ENCODE data around the gene KIF5A.
A peak's percentile ranks its signal among the peaks of the same experiment; 100 is the strongest.
"Not testable (repeated sequence)": the region's sequence is repeated elsewhere in the genome, so short reads cannot be mapped to it uniquely, and the experiment has no call there.

KIF5A gene

GRCh38 chr12:57609781-57610553 is 60.1 kb downstream of the KIF5A start:
- no peak for DNase-seq

DNA sequence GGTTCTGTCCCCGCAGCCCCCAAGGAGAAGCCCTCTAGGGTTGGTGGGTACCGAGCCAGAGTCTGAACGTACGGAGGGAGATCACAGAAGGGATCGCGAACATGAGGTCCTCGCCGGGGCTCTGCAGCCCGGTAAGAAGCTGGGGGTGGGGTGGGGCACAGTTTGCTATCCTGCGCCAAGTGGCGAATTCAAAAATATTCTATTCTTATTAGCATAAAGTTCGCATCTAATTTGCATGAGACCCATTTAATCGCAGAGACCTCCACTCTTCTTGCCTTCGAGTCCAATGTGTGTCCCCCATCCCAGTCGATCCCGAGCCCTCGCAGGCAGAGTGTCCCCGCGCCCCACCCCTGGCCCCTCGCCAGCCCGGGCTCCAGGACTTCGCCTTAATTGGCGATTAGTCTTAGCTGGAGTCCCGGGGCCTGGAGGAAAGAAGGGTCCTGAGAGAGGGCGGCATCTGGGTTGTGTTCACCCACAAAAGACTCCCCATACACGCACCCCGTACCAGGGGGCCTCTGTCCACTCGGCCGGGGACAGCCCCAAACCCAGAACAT is 60.8 kb downstream of the KIF5A start:
- no peak for DNase-seq

DNA sequence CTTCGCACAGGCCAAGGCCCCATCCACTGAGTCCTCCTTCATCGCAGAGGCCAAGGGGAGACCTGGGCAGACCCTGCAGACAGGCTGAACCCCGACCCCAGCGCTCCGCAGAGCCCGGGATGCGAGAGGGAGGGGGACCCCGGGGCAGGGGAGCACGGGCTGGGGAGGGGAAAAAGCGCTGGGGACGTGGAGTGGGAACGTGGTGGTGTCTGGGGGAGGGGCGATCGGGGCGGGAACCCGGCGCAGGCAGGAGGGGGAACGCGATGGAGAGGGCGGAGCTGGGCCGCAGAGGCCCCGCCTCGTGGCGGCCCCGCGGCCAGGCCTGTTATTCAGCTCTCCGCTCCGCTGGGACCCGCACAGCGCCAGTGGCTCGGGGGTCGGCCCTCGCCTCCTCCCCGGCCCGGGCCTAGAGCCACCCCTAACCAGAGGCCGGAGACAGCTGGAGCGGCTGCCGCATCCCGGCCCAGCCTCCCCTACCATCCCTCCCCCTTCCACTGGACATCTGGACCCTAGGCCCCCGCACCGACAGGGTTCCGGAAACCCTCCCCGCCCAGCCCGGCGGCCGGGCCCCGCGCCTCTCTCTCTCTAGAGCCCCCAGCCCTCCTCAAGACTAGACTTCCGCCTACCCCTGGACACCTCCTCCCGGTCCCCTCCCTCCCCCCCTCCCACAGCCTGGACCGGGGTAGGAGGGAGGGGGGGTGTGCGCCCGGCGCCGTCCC is 61.4 kb downstream of the KIF5A start, which contains the start of gene ARHGEF25:
Gene ARHGEF25, plus strand, starts transcription at position 328 of the 719 bp plus-strand sequence. CDS start 460 bp downstream, outside the sequence.
- peak; percentile 50 for DNase-seq

DNA sequence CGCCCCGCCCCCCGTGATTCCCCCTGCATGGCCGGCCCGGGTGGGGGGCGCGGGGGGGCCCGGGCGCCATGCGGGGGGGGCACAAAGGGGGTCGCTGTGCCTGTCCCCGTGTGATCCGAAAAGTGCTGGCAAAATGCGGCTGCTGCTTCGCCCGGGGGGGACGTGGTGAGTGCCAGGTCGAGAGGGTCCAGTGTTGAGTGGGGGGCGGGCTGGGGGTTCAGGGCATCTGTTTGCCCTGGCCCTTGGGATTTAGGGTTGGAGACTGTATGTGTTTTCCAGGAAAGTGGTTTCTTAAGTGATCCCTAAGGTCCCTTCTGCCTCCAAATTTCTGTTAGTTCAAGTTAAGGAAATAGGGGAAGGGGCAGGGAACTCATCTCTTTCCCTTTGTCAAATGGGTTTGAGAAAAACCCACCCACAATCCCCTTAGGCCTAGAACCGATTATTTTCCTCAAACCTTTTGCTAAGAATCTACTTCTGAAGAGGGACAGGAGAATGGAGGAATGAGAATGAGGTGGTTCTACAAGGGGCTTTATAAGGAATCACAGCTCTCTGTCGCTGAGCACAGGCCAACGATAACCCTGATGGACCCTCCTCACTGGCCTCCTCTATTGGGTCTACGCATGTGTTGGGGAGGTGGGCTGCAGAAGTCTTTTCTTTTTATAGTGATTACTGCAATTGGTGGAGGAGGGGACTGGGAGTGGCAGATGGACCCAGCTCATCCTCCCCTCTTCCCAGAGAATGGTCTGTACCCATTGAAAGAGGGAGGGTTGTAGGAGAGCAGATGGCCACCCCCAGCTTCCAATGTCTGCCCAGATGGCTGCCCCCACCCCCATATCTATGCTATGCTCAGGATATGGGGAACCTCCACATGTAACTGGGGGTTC is 62.2 kb downstream of the KIF5A start:
- DNase-seq: no peak

- no peak for DNase-seq
These were observed 63.0 kb downstream of the KIF5A start for GRCh38 chr12:57612711-57613426.

DNA sequence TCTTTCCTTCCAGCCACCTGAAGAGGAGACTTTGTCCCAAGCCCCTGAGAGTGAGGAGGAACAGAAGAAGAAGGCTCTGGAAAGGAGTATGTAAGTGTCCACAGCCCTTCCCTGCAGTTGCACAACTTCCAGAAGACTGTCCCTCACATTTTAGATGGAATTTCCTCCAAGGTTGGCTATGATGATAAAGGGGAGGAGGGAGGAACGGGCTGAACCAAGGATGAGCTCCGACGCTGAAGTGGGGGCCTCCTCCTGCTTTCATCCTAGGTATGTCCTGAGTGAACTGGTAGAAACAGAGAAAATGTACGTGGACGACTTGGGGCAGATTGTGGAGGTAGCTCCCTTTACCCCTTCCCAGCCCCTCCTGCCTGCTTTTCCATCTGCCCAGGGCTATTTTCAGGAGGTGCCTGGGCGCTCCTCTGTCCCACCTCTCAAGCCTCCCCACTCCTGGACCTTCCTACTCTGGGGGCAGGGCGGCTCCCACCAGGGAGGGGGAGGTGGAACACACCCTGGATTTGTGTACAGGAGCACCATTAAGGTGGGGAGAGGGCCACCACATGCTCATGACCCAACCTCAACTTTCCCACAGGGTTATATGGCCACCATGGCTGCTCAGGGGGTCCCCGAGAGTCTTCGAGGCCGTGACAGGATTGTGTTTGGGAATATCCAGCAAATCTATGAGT is 63.7 kb downstream of the KIF5A start:
- no peak for DNase-seq

GRCh38 chr12:57614178-57614947 is 64.5 kb downstream of the KIF5A start:
- no peak for DNase-seq

DNA sequence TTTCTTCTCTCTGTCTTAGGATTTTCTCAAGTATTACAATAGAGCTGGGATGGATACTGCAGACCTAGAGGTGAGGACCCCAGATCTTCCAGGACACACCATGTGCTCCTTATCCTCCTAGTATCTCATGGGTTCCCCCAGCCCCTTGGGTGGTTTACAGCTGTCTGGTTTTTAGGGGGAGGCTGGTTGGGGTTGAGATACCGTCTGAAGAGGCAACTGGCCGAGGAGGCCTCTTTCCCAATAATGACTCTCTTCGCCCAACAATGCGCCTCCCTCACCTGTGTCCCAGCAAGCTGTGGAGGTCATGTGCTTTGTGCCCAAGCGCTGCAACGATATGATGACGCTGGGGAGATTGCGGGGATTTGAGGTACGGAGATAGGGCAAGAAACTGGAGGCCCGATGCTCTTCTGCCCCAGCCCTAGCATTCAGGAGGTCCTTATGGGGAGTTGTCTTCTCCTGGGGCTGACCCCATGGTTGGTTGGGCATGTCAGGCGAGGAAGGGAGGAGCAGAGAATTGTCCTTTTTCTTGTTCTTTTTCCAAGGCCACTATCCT is 65.2 kb downstream of the KIF5A start:
- no peak for DNase-seq

DNA sequence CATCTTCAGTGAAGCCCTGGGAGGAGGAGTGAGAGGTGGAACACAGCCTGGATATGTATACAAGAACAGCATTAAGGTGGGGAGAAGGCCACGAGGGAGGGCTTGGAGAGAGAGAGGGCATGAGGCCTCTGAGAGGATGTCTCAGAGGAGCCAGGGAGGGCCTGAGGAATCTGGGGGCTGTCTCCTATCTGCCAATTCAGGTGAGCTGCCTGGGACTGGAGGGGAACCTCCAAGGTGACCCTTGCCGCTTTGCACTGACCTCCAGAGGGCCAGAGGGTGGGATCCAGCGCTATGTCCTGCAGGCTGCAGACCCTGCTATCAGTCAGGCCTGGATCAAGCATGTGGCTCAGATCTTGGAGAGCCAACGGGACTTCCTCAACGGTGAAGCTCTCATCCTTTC is 65.8 kb downstream of the KIF5A start:
- no peak for DNase-seq

DNA sequence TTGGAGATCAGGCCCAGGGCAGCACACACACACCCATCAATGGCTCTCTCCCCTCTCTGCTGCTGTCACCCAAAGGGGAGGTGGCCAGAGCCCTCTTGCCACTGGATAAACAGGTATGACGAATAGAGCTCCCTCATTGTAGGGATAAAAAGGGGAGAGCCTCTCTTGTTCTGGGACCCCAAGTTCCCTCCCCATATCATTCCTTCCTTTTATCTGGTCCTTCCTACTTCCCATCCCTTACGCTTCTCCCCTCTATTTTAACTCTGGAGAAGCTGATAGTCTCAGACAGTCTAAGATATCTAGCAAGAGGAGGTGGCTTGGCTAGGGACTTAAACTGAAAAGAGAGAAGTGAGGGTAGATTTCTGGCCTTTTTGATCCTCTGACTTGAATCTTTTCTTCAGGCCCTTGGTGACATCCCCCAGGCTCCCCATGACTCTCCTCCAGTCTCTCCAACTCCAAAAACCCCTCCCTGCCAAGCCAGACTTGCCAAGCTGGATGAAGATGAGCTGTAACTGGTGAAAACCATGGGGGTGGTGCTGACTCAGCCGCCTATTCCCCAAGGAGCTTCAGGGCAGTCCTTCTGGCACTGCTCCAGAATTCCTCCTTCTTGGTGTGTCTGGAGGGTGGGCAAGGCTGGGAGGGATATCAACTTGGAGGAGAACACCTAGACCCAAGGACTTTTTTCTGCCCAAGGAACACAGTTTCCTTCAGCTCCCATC is 66.7 kb downstream of the KIF5A start:
- DNase-seq: no peak

- DNase-seq: no peak
These were observed 68.1 kb downstream of the KIF5A start for GRCh38 chr12:57617942-57618341.

- DNase-seq: not testable (repeated sequence)
These were observed 68.6 kb downstream of the KIF5A start for GRCh38 chr12:57618431-57618830.

DNA sequence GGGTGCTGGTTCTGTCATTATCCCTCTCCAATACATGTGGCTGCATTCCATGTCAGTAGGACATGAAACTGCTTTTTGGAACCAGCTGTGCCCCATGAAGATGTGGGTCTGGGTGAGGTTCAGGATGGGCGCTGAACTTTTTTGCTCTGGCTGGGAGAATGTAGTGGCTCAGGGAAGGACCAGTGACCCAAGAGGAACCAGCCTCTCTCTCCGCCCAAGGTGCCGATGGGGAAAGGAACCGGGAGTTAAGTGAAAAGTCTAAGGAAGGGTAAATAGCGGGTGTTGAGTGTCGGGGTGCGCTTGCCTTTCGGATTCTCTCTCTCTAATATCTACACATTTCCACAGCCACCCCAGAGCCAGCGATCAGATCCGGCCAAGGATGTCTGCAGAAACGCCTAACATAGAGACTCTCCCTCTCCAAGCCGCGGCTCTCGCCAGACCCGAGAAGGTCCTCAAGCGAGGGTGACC is 69.2 kb downstream of the KIF5A start:
- DNase-seq: no peak

DNA sequence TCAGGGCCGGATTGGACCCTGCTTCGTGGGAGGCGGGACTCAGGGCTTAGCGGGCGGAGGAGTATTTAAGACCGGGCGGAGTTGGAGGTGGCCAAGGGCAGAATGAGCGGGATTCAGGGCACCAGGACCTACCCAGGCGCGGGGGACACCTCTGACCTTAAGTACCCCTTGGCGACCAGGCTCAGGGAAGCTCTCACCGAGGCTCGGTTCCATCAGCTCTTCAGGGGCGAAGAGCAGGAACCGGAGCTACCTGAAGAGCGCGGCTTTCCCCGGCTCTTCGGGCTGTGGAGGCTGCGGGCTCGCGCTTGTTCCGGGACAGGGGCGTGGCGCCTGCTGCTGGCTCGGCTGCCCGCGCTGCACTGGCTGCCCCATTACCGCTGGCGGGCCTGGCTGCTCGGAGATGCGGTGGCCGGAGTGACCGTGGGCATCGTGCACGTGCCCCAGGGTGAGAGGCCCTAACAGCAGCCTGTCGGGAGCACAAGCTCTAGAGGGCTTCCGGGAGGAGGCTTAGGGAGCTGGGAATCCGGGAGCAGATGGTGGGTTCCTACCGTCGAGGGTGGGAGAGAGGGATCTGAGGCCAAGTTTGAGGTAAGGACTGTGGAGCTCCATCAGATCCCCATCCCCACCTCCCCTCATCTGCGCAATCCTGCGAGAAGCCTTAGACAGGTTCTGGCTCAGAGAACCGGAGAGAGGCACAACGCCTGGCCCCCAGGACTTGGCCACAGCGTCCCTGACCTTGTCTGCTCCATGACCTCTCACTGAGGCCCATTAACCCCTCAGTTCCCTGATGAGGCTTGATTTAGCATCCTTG is 69.8 kb downstream of the KIF5A start:
- peak; percentile 33 for DNase-seq

- no peak for DNase-seq
These were observed 70.5 kb downstream of the KIF5A start for GRCh38 chr12:57620245-57620935.

GRCh38 chr12:57620936-57621496 is 71.2 kb downstream of the KIF5A start:
- DNase-seq: no peak

DNA sequence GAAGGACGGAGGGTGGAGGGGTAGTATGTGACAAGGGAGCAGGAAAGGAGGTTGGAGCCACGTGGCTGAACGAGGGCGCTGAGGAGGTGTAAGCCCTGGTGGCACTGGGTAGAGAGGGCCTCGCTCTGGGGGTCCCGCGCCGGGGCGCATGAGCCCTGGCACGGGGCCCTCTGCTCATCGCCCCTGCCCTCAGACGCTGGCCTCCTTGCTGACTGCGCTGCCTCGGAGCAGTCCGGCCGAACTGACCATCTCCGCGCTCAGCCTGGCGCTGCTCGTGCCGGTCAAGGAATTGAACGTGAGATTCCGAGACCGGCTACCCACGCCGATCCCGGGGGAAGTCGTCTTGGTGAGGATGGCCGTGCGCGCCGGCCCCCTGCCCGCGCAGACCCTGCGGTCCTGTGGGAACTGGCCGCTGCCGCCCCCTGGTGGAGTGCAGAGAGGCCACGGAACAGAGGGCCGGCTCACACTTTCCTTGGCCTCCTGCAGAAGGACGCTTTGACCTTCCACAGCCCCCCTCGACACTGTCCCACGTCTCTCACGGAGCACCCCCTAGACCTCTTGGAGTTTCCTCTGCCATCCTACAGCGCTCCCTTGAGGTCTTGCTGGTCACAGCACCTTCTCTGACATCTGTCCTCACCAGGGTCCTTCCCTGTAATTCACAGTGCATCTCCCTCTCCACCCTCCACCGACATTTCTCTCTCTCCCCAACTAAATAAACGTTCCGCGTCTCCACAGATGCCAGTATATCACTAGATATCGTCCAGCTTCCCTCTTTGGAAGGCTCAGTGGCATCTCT is 71.9 kb downstream of the KIF5A start:
- DNase-seq: peak; percentile 60
